SK-N-MC (cell line): ENCODE data around the gene SYNPO2.

ENCODE experiments used
- EZH2 ChIP-seq: fragments of 200-600 bp; sonication (generic); IDR thresholded peaks from one replicate; pipeline ENCODE4 v1.6.1; 2017; ENCODE audit warnings: antibody characterized with exemption
- POLR2AphosphoS5 ChIP-seq: IDR thresholded peaks from 2 replicates; pipeline ENCODE4 v1.6.1; 2012; ENCODE audit warnings: mild to moderate bottlenecking, low read depth, low read length, borderline replicate concordance

DNA sequence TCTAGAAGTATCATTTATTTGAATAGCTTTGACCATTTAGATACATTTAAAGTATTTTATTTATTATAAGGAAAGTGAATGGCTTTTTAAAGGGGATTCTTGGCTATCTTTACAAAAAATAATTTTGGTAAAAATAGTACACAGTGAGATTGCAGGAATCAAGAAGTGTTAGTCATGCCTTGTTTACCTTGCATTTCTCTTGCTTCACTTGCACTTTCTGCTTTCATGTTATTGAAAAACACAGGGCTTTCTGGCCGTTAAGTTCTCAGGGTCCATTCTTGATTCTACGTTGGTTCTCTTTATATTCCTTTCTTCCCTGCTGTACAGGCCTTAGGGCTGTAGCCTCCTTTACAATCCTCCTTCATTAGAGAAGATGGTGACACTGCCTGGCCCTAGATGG, 30.9 kb upstream of the SYNPO2 start:
- TF ChIP-seq POLR2AphosphoS5, result no peak
- no peak for TF ChIP-seq EZH2
